Measurements from ENCODE around the gene MT1G.

The MT1G gene

DNA sequence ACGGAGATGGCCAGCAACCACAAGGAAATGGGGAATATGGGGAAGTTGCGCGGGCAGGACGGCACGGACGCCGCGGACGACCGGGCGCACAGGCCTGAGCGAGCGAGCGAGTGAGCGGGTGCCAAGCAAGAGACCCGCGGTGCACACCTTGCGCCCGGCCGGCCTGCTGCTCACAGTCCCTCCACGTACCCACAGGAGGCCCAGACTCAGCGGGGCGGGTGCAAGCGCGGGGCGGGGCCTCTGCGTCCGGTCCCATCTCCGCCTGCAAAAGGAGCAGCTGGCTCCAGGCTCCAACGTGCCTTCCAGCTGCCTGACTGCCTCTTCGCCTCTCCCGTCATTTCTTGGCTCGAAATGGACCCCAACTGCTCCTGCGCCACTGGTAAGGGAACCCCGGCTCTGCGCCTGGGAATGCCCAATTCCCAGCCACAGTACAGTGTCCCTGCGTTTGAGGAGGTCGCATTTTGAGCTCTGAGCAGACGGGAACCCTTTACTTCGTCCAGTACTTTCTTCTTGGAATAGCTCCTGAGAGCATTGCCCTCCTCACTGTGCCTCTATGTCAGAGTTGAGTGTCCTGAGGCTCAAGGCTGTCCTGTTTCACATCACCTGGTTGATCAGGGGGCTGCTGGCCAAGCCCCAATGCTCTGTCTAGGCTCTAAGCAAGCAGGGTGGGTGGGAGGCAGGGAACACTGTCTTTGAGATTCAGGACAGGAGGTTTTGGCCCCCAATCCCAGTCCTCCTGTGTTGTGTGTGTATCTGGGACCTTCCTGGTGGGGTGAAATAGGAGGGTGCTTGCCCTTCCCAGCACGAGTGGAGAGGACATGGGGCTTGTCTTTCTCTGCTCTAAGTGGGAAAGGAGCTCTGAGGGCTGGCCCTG lies 50.4 kb downstream of the MT1G start:
- no peak for DNase-seq (ENCODE audit: low read depth)

Measured in CMK (cell line).